ENCODE data around the gene MAP10.

DNA sequence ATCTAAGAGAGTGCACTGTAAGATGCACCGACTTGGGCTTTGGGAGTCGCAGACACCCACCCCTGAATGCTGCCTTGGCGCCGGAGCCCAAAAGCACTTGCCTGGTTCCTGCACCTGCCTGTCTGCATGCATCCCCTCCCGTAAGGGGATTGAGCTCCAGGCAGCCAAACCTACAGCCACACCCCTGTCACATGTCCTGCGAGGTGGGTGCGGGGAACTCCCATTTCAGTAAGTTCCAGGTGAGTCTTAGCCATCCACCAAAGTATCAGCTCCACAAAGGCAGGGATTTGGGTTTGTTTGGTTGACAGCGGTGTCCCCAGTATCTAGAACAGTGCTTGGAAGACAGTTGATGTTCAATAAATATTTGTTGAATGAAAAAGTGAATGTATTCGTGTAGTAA, 31.5 kb upstream of the MAP10 start:
- TF ChIP-seq, protein P1, sequence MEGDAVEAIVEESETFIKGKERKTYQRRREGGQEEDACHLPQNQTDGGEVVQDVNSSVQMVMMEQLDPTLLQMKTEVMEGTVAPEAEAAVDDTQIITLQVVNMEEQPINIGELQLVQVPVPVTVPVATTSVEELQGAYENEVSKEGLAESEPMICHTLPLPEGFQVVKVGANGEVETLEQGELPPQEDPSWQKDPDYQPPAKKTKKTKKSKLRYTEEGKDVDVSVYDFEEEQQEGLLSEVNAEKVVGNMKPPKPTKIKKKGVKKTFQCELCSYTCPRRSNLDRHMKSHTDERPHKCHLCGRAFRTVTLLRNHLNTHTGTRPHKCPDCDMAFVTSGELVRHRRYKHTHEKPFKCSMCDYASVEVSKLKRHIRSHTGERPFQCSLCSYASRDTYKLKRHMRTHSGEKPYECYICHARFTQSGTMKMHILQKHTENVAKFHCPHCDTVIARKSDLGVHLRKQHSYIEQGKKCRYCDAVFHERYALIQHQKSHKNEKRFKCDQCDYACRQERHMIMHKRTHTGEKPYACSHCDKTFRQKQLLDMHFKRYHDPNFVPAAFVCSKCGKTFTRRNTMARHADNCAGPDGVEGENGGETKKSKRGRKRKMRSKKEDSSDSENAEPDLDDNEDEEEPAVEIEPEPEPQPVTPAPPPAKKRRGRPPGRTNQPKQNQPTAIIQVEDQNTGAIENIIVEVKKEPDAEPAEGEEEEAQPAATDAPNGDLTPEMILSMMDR (IDR thresholded peaks at IDR 0.05), result no peak
- TF ChIP-seq ZFX (IDR thresholded peaks at IDR 0.05; ENCODE audit: borderline replicate concordance), result no peak

Data from 22Rv1 (cell line).